GM12891 (cell line): Measurements from ENCODE around the gene KRTAP10-9. TPM values are rescaled to one million over a fixed set of nuclear protein-coding genes. Genes with fewer than 3 reads are reported as not detected.
"Not testable (repeated sequence)": the region's sequence is repeated elsewhere in the genome, so short reads cannot be mapped to it uniquely, and the experiment has no call there.

Source experiments
- DNase-seq: peaks from one replicate; pipeline ENCODE4 v3.0.0; 2011; ENCODE audit warnings: low spot score; ENCODE audit not compliant: insufficient read length
- FAIRE-seq: peaks from 2 replicates; lab custom pipeline; 2011; peaks lifted over from hg19 to GRCh38; lab: Jason Lieb, UNC
- PAX5 ChIP-seq: IDR thresholded peaks from 2 replicates; pipeline ENCODE4 v1.6.1; 2011; ENCODE audit warnings: low read length, moderate library complexity, mild to moderate bottlenecking; ENCODE audit not compliant: insufficient read depth, severe bottlenecking
- POLR2A ChIP-seq: IDR thresholded peaks from 2 replicates; pipeline ENCODE4 v1.6.1; 2011; ENCODE audit warnings: low read depth, low read length, control low read depth
- POLR2AphosphoS5 ChIP-seq: IDR thresholded peaks from 2 replicates; pipeline ENCODE4 v1.6.1; 2011; ENCODE audit warnings: low read depth, low read length, control low read depth
- POU2F2 ChIP-seq: IDR thresholded peaks from 2 replicates; pipeline ENCODE4 v1.6.1; 2011; ENCODE audit warnings: low read depth, mild to moderate bottlenecking, control low read depth, low read length, moderate library complexity
- SPI1 ChIP-seq: IDR thresholded peaks from 2 replicates; pipeline ENCODE4 v1.6.1; 2011; ENCODE audit warnings: low read depth, low read length, control low read depth
- TAF1 ChIP-seq: IDR thresholded peaks from 2 replicates; pipeline ENCODE4 v1.6.1; 2011; ENCODE audit warnings: low read depth, low read length, control low read depth
- polyA plus RNA-seq: library from polyadenylated mRNA; unstranded; fragments of >200 nt; gene quantifications from one replicate; pipeline ENCODE4 v1.2.1, GENCODE V29; 2012; ENCODE audit warnings: low read depth, missing spikeins, inconsistent platforms; ENCODE audit not compliant: missing spikeins

Gene KRTAP10-9
- polyA plus RNA-seq, result not detected

GRCh38 chr21:44626673-44627143 lies at the start of gene KRTAP10-9:
Gene KRTAP10-9, plus strand, starts transcription at chr21:44627093. Its CDS starts 79 bp downstream, at chr21:44627172.
- DNase-seq, result no peak
- FAIRE-seq, result no peak
- TF ChIP-seq POLR2AphosphoS5 (no peak), SPI1 (no peak), TAF1 (no peak), PAX5 (no peak), POU2F2 (no peak), POLR2A (no peak)

DNA sequence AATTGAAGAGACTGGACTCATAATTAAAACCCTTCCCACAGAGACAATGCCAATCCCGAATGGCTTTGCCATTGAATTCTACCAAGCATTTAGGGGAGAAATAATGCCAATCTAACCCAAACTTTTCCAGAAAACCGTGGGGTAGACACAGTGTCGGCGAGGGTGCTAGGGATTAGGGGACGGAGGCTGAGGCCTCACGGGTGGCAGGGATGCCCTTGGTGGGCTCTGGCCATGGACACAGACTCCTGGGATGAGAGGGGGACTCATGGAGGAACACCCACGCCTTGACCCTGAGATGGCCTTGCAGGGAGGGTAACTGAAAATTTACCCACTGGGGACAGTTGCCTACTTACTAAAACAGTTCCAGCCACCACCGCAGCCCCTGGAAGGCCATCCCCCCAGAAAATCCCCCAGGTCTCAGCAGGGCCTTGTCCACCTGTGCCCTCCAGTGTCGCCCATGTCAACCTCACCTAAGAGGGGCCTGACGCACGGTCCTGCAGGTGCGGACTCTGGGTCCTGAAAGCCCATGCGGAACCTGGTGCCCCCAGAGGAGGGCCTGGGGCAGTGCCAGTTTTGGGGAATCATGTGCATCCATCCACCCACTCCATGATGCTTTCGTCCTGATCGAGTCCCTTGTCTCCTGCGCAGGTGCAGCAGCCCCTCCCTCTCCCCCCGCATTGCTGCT lies 48.4 kb upstream of the KRTAP10-9 start:
- FAIRE-seq (no peak), DNase-seq (no peak)
- TF ChIP-seq POLR2AphosphoS5 (no peak), PAX5 (no peak), TAF1 (no peak), SPI1 (no peak), POU2F2 (no peak), POLR2A (no peak)

GRCh38 chr21:44579056-44579832 lies 47.6 kb upstream of the KRTAP10-9 start:
- FAIRE-seq (no peak), DNase-seq (no peak)
- no peak for TF ChIP-seq POLR2A
- TF ChIP-seq PAX5, result no peak
- TF ChIP-seq TAF1, result no peak
- no peak for TF ChIP-seq SPI1
- no peak for TF ChIP-seq POU2F2
- TF ChIP-seq POLR2AphosphoS5, result no peak

DNA sequence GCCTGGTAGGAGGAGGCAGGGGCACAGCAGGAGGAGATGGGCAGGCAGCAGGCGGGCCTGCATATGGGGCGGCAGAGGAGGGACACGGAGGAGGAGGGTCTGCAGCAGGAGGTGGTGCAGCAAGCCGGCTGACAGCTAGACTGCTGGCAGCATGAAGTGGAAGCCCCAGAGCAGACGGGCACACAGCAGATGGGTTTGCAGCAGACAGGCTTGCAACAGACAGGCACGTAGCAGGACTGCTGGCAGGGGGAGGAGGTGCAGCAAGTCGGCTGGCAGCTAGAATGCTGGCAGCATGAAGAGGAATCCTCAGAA lies 47.1 kb upstream of the KRTAP10-9 start:
- no peak for FAIRE-seq
- no peak for DNase-seq
- no peak for TF ChIP-seq POLR2AphosphoS5
- no peak for TF ChIP-seq TAF1
- no peak for TF ChIP-seq POLR2A
- no peak for TF ChIP-seq SPI1
- TF ChIP-seq PAX5, result no peak
- TF ChIP-seq POU2F2, result no peak

GRCh38 chr21:44580231-44580821 lies 46.6 kb upstream of the KRTAP10-9 start, which contains the start of gene KRTAP10-5:
Gene KRTAP10-5, minus strand, starts transcription at chr21:44580604. Its CDS starts 26 bp downstream, at chr21:44580578.
- not testable (repeated sequence) for FAIRE-seq, DNase-seq

DNA sequence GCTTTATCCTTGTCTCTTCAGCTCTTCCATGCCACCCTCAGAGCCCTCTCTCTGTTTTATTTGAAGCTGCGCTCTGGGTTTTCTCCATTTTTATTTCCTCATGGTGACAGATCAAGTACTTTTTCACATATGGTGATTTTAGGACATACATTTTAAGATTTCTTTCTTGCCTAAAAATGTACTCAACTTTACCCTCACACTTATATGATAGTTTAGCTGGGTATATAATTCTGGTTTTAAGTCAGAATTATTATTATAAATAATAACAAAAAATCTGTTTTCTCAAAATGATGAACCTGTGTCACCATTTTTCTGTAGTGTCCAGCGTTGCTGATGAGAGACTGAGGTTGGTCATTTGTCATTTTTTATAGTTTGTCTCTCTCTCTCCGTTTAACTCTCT lies 45.7 kb upstream of the KRTAP10-9 start:
- DNase-seq (no peak), FAIRE-seq (no peak)
- no peak for TF ChIP-seq POLR2AphosphoS5
- TF ChIP-seq TAF1, result no peak
- no peak for TF ChIP-seq POLR2A
- TF ChIP-seq POU2F2, result no peak
- no peak for TF ChIP-seq SPI1
- no peak for TF ChIP-seq PAX5

- no peak for DNase-seq
- no peak for FAIRE-seq
- TF ChIP-seq TAF1 (no peak), PAX5 (no peak), SPI1 (no peak), POU2F2 (no peak), POLR2A (no peak), POLR2AphosphoS5 (no peak)
Observed at GRCh38 chr21:44582055-44582454, 44.8 kb upstream of the KRTAP10-9 start.

DNA sequence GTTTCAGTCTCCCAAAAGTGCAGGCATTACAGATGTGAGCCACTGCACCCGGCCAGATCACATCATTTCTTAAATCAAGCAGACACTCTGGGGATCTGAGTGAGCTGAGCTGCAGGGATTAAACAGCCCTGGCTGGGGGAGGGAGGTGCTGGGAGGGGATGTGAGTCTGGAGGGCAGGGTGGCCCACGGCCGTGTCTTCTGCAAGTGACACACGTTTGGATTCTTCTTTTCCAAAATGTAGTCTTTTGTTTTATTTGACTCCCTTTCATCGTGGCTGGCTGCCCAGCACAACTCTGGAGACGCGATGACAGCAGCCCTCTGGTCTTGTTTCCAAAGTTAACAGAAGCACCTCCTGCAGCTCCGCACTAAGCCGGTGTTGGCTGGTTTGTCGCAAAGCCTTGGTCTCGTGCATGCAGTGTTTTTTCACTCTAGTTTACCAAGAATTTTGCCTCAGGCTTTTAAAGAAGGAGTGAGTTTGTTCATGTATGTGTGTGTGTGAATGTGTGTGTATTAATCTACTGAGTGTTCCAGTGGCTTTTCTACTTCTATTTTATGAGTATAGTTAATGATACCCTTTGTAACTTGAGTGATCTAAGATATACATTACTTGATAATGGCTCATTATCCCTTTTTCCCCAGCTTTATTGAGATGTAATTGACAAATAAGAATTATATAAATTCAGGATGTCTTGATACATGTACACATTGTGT lies 43.6 kb upstream of the KRTAP10-9 start:
- no peak for FAIRE-seq
- DNase-seq, result no peak
- TF ChIP-seq TAF1 (no peak), POU2F2 (no peak), PAX5 (no peak), SPI1 (no peak), POLR2A (no peak), POLR2AphosphoS5 (no peak)

- no peak for DNase-seq
- TF ChIP-seq POLR2AphosphoS5 (no peak), SPI1 (no peak), TAF1 (no peak)
- no peak for FAIRE-seq
Observed at GRCh38 chr21:44583800-44584147, 43.1 kb upstream of the KRTAP10-9 start.
